GM21515 (cell line): ENCODE measurements around the gene IL17RA.

Experiments
- ATAC-seq: cut with Tn5 transposase; IDR thresholded peaks from one replicate; pipeline ENCODE4 v1.9.1; 2021; ENCODE audit not compliant: unreplicated experiment

Gene IL17RA

GRCh38 chr22:17106161-17106784 is 21.5 kb downstream of the IL17RA start:
- ATAC-seq = no peak

DNA sequence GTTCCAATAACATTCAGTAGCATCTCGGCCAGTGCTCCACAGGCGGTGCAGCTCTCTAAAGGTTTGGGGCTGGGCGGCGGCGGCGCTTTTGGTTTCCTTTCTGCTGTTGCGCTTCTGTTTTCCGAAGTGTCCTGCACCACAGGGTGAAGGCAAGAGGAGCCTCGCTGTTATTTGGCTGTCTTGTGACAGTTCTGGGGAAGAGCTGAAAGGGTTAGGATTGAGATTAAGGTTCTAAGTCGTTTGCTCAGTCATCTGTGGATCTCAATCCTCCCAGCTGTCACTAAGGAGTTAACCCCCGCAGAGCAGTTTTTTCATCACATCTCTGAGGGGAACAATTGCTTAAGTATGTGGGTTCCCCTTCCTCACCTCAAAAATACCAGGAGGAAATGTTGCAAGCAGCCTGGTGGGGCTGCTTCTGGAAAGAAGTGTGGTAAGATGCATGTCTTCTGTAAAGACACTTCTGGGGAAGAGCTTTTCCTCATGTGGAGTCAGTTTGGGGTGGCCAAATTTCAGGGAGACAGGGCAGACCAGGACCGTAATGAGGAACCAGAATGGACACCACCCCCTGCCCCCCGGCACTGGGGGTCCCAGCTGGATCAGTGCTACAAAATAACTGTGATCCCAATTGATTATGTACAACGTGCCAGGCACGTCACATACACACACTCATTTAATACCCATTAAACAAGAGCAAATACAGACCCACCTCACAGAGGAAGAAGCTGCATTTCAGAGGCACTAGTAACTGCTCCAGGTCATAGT is 22.2 kb downstream of the IL17RA start:
- no peak for ATAC-seq

- ATAC-seq = no peak
Measured at GRCh38 chr22:17107547-17107810, 22.7 kb downstream of the IL17RA start.

DNA sequence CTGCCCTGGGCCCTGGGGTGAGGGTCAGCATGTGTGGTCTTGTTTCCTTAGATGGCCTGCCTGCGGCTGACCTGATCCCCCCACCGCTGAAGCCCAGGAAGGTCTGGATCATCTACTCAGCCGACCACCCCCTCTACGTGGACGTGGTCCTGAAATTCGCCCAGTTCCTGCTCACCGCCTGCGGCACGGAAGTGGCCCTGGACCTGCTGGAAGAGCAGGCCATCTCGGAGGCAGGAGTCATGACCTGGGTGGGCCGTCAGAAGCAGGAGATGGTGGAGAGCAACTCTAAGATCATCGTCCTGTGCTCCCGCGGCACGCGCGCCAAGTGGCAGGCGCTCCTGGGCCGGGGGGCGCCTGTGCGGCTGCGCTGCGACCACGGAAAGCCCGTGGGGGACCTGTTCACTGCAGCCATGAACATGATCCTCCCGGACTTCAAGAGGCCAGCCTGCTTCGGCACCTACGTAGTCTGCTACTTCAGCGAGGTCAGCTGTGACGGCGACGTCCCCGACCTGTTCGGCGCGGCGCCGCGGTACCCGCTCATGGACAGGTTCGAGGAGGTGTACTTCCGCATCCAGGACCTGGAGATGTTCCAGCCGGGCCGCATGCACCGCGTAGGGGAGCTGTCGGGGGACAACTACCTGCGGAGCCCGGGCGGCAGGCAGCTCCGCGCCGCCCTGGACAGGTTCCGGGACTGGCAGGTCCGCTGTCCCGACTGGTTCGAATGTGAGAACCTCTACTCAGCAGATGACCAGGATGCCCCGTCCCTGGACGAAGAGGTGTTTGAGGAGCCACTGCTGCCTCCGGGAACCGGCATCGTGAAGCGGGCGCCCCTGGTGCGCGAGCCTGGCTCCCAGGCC is 23.7 kb downstream of the IL17RA start:
- no peak for ATAC-seq

GRCh38 chr22:17109113-17109865 is 24.5 kb downstream of the IL17RA start:
- ATAC-seq = no peak

DNA sequence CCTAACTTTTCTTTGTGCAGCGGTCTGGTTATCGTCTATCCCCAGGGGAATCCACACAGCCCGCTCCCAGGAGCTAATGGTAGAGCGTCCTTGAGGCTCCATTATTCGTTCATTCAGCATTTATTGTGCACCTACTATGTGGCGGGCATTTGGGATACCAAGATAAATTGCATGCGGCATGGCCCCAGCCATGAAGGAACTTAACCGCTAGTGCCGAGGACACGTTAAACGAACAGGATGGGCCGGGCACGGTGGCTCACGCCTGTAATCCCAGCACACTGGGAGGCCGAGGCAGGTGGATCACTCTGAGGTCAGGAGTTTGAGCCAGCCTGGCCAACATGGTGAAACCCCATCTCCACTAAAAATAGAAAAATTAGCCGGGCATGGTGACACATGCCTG is 25.2 kb downstream of the IL17RA start:
- ATAC-seq = no peak

GRCh38 chr22:17110791-17111550 is 26.2 kb downstream of the IL17RA start:
- ATAC-seq = no peak

DNA sequence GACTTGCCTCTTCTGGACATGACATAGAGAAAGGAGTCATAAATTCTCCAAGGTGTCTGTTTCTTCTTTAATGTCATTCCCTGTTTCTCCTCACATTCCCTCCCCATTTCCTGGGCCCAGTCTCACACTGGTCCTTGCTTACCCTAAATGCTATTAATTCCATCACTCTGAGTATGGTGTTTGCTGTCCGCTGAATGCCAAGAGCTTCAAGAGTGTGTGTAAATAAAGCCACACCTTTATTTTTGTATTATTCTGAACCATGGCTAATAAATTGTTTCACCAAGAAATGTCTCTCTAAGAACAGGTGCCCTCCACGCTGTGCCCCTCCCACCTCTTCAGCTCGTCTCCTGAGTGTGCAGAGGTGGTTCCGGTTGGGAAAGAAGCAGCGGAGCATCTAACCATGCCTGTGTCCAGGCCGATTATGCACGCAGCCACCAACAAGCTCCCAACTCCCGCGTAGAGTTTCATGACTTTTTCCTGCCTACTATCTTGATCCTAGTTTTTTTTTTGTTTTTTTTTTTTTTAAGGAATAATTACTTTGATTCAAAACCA is 27.8 kb downstream of the IL17RA start:
- ATAC-seq = no peak

GRCh38 chr22:17113600-17113999 is 28.8 kb downstream of the IL17RA start:
- ATAC-seq = no peak

- no peak for ATAC-seq
Measured at GRCh38 chr22:17114173-17114897, 29.5 kb downstream of the IL17RA start.

- no peak for ATAC-seq
Measured at GRCh38 chr22:17114898-17115235, 30.1 kb downstream of the IL17RA start.

- no peak for ATAC-seq
Measured at GRCh38 chr22:17115236-17115635, 30.4 kb downstream of the IL17RA start.

DNA sequence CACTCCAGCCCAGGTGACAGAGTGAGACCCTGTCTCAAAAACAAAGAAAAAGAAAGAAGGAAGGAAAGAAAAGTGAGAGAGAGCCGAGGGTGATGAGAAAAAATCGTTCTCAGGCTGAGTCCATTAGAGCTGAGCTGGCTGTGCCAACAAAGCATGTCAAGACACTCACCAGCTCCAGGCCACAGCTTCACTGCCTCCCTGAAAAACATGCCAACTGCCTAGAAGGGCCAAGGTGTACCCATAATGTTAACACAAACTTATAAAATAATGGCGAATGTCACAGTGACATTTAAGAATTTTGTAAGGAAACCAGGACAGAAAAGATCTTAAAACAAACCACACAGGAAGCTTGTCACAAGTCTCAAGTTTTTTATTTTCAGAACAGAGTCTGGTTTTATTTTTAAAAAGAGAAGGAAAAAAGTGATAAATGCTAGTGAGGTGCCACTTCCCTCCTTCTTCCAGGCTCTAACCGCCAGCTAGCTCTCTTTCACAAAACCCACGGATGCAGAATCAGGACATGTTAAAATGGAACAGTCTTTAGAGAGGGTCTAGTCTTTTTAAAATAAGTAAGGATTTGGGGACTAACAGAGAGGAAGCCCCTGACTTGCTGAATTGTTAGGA is 31.3 kb downstream of the IL17RA start:
- ATAC-seq = no peak

DNA sequence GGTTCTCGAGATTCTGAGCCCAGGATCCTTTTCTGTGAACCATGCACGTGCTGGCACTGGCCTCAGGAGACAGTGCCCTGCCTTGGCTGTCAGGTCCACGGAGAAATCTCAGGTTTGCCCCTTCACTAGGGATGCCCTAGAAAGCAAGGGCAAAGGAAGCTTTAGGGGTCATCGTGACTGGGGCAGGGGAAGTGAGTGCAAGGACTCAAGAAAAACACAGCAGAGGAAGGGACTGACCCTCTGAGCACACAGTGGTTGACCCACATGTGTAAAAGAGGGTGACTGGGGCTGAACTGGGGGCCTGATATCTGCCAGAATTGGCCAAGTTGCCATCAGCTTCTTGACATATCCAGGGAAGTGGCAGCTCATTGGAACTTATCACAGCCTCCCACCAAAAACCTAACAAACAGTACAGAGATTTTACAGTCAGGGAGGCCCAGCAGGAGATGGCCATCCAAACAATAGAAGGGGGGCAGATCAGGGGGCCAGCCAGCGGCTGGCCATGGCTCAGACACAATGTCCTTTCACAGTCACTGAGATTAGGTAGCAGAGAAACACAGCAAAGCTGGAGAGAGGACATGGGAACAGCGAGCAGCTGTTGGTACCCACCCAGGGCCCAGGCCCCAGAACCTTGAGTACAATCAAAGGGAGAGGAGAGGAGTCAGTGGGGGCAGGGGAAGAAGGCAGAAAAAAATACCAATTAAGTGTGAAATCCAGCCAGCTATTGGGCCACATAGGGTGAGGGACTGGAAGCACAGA is 32.0 kb downstream of the IL17RA start:
- ATAC-seq = no peak

DNA sequence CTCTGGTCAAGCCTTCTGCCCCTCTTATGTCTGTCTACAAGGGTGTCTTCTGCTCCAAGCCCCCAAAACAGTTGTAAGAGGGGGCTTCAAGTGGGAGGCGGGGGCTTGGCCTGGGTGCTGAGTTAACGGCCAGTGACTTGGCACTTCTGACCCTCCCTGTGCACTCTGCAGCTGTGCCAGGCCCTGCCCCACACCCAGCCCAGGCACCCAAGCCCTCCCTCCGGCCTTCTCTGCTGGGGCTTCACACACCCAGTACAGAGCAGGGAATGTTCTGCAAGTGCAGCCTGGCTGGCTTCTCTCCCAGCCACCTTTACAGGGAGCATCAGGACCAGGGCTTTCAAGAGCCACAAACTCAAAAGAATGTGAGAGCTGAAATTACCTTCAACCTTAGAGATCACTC is 32.6 kb downstream of the IL17RA start:
- no peak for ATAC-seq

- ATAC-seq = no peak
Measured at GRCh38 chr22:17117890-17118289, 33.1 kb downstream of the IL17RA start.

- ATAC-seq = no peak
Measured at GRCh38 chr22:17118342-17118741, 33.5 kb downstream of the IL17RA start.

GRCh38 chr22:17119481-17120202 is 34.8 kb downstream of the IL17RA start:
- ATAC-seq = no peak
